ENCODE measurements around the gene MIAT.
A peak's percentile ranks its signal among the peaks of the same experiment; 100 is the strongest.

MIAT gene

GRCh38 chr22:26672590-26673468 lies 15.4 kb downstream of the MIAT start:
- TF ChIP-seq, protein P1, sequence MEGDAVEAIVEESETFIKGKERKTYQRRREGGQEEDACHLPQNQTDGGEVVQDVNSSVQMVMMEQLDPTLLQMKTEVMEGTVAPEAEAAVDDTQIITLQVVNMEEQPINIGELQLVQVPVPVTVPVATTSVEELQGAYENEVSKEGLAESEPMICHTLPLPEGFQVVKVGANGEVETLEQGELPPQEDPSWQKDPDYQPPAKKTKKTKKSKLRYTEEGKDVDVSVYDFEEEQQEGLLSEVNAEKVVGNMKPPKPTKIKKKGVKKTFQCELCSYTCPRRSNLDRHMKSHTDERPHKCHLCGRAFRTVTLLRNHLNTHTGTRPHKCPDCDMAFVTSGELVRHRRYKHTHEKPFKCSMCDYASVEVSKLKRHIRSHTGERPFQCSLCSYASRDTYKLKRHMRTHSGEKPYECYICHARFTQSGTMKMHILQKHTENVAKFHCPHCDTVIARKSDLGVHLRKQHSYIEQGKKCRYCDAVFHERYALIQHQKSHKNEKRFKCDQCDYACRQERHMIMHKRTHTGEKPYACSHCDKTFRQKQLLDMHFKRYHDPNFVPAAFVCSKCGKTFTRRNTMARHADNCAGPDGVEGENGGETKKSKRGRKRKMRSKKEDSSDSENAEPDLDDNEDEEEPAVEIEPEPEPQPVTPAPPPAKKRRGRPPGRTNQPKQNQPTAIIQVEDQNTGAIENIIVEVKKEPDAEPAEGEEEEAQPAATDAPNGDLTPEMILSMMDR (conservative IDR thresholded peaks at IDR 0.05; ENCODE audit: control insufficient read depth, insufficient read depth, low read depth, low read length): peak; percentile 44
- peak overlapping the region; percentile 90 for H3K4me3 ChIP-seq (ENCODE audit: control insufficient read depth, low read depth, low read length)
- peak; percentile 92 for DNase-seq (ENCODE audit: low read depth)

- peak; percentile 45 for DNase-seq (ENCODE audit: low read depth)
- TF ChIP-seq, protein P1 (conservative IDR thresholded peaks at IDR 0.05; ENCODE audit: control insufficient read depth, insufficient read depth, low read depth, low read length): no peak
Measured at GRCh38 chr22:26673486-26673885, 16.1 kb downstream of the MIAT start.

GRCh38 chr22:26674211-26675190 lies 17.1 kb downstream of the MIAT start:
- TF ChIP-seq, protein P1 (conservative IDR thresholded peaks at IDR 0.05; ENCODE audit: control insufficient read depth, insufficient read depth, low read depth, low read length): no peak
- H3K4me3 ChIP-seq (ENCODE audit: control insufficient read depth, low read depth, low read length): no peak overlapping the region
- no peak for DNase-seq (ENCODE audit: low read depth)

More at GRCh38 chr22:26673486-26673885, 16.1 kb downstream of the MIAT start:
- peak overlapping the region; percentile 90 for H3K4me3 ChIP-seq (ENCODE audit: control insufficient read depth, low read depth, low read length)

DNA sequence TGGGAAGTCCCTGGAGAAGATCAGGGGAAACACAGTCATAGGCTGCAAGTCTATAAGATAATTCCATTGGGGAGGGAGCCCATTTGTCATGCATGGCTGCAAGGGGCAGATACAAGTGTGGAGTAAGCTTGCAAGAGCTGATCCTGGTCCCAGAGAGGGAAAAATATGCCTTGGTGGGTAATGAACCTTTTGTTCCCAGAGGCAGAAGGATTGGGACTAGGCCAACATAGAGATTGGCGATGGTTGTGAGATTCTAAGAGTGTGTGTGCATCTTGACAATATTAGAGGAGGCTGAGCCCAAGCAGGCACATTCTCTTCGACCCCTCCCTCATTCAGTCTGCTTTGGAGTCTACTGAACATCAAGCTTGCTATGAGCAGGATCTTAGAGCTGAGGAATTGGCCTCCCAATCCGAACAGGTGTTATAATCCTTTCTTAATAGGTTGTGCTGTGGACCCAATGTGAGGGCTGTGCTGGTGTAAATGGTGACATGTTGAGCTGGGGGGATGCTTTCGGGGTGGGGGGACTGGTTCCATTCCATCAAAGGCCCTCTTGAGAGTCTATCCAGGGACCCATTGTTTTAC lies 18.4 kb downstream of the MIAT start:
- TF ChIP-seq, protein P1 (conservative IDR thresholded peaks at IDR 0.05; ENCODE audit: control insufficient read depth, insufficient read depth, low read depth, low read length): no peak
- no peak overlapping the region for H3K4me3 ChIP-seq (ENCODE audit: control insufficient read depth, low read depth, low read length)
- DNase-seq (ENCODE audit: low read depth): no peak

GRCh38 chr22:26677217-26677616 lies 19.8 kb downstream of the MIAT start:
- TF ChIP-seq, protein P1 (conservative IDR thresholded peaks at IDR 0.05; ENCODE audit: control insufficient read depth, insufficient read depth, low read depth, low read length): no peak
- no peak overlapping the region for H3K4me3 ChIP-seq (ENCODE audit: control insufficient read depth, low read depth, low read length)
- DNase-seq (ENCODE audit: low read depth): no peak

GRCh38 chr22:26679003-26679629 lies 21.7 kb downstream of the MIAT start:
- peak; percentile 72 for DNase-seq (ENCODE audit: low read depth)
- TF ChIP-seq, protein P1 (conservative IDR thresholded peaks at IDR 0.05; ENCODE audit: control insufficient read depth, insufficient read depth, low read depth, low read length): peak; percentile 97
- no peak overlapping the region for H3K4me3 ChIP-seq (ENCODE audit: control insufficient read depth, low read depth, low read length)

Data from fibroblast of mammary gland (primary cell).